HG03460 (cell line): ENCODE measurements around the gene NSUN6.
A peak's percentile ranks its signal among the peaks of the same experiment; 100 is the strongest.
"Not testable (repeated sequence)": the region's sequence is repeated elsewhere in the genome, so short reads cannot be mapped to it uniquely, and the experiment has no call there.

Experiments used
- ATAC-seq: cut with Tn5 transposase; IDR thresholded peaks from one replicate; pipeline ENCODE4 v1.9.1; 2021; ENCODE audit not compliant: unreplicated experiment

The NSUN6 gene

GRCh38 chr10:18659819-18660535 lies 8.6 kb upstream of the NSUN6 start:
- peak; percentile 27 for ATAC-seq

DNA sequence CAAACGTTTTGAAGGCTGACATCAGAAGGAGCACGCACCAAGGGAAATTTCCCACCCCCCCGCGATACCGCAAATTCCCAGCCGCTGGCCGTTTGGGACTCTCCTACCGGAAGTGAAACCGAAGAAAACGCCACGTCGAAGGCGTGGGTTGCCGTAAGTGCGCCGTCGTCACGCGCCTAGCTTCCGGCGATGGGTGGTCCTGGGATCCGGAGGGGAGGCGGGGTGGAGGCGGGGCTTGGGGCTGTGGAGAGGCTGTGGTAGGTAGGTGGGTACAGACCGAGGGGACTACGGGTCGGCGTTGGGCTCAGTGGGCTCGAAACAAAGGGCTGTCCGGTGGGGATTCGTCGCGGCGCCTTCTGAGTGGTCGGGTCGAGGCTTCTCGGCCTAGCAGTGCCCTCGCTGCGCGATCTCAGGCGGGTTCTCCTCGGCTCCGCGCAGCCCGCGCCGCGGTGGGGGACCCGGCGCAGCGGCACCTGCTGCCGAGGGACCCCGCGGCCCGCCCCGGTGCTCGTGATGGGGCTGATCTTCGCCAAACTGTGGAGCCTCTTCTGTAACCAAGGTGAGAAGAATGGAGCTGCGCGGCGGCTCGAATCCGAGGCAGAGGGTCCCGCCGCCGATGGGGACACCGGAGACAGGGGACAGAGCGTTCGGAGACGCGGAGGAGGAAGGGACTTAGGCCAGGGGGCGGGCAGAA lies 7.9 kb upstream of the NSUN6 start, which contains the start of gene ARL5B:
Gene ARL5B, plus strand, starts transcription at position 307 of the 694 bp plus-strand sequence. Its CDS starts 207 bp downstream, at position 514.
- ATAC-seq, result peak; percentile 87

GRCh38 chr10:18658271-18659124 lies 7.1 kb upstream of the NSUN6 start:
- ATAC-seq, result peak; percentile 0

DNA sequence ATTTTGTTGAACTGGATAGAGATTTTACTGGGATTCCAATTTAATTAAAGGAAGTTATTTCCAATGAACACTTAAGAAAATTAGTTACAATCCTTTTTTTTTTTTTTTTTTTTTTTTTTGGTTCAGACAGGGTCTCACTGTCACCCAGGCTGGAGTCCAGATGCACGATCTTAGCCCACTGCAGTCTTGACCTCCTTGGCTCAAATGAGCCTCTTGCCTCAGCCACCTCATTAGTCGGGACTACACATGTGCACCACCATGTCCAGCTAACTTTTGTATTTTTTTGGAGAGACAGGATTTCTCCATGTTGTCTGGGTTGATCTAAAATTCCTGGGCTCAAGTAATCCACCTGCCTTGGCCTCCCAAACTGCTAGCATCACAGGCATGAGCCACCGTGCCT lies 5.3 kb upstream of the NSUN6 start:
- no peak for ATAC-seq

DNA sequence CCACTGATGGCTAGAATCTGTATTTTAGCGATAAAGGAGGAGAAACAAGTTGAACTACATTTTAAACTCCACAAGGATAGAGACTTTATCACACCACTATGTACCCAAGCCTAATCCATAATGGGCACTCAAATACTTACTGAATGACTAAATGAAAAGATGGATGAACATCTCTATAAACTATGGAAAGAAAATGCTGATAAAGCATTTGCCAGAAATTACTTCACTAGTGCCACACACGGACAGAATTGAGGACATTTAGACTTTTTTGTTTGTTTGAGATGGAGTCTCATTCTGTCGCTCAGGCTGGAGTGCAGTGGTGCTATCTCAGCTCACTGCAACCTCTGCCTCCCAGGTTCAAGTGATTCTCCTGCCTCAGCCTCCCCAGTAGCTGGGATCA lies 1.7 kb upstream of the NSUN6 start:
- no peak for ATAC-seq

DNA sequence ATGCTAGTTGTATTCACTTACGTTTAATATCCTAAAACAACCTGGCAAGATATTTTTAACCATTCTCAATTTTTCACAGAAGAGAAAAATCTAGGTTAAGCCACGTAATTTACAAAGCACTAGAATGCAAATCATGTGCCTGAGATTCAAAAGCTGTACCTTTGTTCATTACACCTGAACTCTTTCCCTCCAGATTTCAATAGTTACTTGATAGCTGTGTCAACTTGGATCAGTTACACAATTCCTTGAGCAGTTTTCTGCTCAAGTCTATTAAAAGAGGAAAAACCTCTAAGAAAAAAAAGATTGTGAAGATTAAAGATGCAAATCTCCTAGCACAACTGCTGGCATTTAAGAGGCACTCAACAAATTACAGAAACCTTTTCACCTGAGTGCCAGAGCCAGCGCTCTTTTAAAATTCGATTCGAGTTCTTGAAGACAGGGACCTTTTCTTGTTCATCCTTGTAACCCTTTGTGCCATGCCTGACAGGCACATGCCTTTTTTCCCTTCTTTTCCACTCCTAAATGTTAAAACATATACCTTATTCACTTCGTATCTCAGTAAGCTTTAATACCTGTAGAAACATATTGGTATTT lies 886 bp downstream of the NSUN6 start:
- no peak for ATAC-seq

- no peak for ATAC-seq
Observed at GRCh38 chr10:18649364-18649959, 1.9 kb downstream of the NSUN6 start.

DNA sequence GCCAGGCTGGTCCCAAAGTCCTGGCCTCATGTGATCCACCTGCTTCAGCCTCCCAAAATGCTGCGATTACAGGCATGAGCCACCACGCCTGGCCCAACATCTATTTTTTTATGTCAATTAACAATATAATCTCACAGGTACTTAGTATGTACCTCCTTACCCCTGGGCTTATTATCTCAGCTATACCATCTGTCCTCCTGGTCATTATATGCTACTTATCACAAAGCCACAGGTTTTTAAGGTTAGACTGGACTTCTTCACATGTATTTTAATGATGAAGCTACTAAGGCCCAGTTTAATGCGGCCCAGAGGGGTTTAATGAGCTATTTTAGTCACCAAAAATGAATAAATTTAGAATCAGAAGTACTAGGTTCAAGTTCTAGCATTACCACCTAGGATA lies 3.4 kb downstream of the NSUN6 start:
- no peak for ATAC-seq

GRCh38 chr10:18647151-18647550 lies 4.2 kb downstream of the NSUN6 start:
- no peak for ATAC-seq

DNA sequence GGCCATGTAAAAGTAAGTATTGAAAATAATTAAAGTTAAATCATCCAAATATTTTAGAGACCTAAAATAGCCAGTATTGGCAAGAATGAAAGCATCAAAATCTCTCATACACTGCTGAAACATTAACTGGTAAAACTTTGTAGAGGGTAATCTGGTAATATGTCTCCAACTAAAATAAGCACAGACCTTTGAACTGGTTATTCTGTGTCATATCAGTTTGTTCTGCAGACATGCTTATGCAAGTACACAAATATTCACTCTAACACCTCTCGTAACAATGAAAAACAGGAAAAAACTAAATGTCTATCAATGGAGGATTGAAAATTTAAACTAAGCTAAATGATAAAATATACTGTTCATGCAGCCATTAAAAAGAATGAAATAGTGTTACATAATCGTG lies 11.7 kb downstream of the NSUN6 start:
- ATAC-seq, result not testable (repeated sequence)

GRCh38 chr10:18637400-18637799 lies 14.0 kb downstream of the NSUN6 start:
- not testable (repeated sequence) for ATAC-seq

DNA sequence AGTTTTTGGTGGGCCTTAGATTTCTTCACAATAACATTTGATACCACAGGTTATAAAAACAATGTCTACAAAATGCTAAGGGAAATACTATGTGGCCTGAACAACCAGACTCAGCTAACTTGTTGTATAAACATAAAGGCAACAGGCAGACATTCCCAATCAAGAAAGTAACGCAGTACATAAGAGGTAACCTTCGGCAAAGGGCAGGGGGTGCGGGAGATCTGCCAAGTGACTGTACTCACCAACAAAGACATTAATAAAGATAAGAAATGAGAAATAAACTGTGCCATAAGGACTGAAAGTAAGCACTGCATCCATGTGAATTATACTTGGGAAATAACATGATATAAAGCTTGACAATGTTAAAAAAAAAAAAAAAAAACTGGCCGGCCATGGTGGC lies 15.4 kb downstream of the NSUN6 start:
- ATAC-seq, result no peak

DNA sequence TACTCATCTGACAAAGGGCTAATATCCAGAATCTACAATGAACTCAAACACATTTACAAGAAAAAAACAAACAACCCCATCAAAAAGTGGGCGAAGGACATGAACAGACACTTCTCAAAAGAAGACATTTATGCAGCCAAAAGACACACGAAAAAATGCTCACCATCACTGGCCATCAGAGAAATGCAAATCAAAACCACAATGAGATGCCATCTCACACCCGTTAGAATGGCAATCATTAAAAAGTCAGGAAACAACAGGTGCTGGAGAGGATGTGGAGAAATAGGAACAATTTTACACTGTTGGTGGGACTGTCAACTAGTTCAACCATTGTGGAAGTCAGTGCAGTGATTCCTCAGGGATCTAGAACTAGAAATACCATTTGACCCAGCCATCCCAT lies 18.9 kb downstream of the NSUN6 start:
- ATAC-seq, result not testable (repeated sequence)

DNA sequence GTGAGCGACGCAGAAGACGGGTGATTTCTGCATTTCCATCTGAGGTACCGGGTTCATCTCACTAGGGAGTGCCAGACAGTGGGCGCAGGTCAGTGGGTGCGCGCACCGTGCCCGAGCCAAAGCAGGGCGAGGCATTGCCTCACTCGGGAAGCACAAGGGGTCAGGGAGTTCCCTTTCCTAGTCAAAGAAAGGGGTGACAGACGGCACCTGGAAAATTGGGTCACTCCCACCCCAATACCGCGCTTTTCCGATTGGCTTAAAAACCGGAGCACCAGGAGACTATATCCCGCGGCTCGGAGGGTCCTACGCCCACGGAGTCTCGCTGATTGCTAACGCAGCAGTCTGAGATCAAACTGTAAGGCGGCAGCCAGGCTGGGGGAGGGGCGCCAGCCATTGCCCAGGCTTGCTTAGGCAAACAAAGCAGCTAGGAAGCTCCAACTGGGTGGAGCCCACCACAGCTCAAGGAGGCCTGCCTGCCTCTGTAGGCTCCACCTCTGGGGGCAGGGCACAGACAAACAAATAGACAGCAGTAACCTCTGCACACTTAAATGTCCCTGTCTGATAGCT lies 23.9 kb downstream of the NSUN6 start:
- ATAC-seq, result not testable (repeated sequence)

GRCh38 chr10:18625886-18626285 lies 25.5 kb downstream of the NSUN6 start:
- no peak for ATAC-seq

DNA sequence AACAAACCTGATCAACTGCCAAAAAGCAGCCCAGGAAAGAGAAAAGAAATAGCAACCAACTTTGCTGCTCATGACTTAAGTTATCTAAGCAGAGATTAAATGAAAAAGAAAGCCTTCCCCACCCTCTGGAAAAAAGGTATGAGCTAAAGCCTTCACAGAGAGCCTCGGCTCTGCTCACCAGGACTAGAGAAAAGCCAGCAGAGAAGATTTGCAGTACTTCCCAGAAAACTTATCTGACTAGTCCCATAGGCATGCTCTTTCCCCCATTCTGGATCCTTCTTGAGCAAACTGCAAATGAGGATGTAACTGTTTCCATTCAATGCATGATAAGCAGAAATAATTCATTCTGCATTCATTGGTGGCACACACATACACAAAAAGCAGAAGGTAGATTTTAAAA lies 27.7 kb downstream of the NSUN6 start:
- not testable (repeated sequence) for ATAC-seq

- ATAC-seq, result no peak
Observed at GRCh38 chr10:18620856-18621255, 30.5 kb downstream of the NSUN6 start.

DNA sequence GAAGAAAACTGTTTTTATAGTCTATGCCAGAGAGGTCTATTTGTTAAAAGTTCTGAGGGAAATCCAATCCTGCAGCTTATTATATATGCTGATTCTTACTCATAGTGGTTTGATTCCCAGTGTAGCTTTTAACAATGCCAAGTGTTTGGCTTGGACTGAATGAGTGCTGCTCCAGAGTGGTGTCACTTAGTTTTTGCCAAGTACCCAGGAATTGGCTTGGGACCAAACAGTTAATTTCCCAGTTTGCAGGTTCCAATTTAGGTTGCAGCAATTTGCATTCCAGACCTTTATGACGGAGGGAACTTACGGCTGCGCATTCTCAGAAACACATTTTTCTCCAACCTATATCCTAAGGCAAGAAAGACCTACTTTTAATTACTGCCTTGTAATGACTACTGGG lies 32.4 kb downstream of the NSUN6 start:
- ATAC-seq, result no peak

GRCh38 chr10:18616337-18616736 lies 35.0 kb downstream of the NSUN6 start:
- ATAC-seq, result no peak

DNA sequence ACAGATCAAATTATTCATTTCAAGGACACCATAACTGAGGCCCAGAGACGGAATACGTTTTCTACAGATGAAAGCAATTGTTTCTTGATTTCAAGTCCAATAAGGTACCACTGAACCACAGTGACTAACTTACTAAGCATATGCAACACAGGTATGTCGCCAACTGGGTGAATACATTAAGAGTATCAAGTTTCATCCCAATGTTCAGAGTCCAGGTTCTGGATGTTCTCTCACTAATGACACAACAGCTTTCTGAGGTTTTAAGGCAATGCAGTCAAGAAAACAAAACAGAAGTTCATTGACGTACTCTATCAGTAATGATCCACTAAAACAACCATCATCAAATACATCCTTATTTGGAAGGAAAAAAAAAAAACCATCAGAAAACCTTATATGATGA lies 35.8 kb downstream of the NSUN6 start:
- ATAC-seq, result no peak
